Measurements from ENCODE around the gene NUTM2A.
"Not testable (repeated sequence)": the region's sequence is repeated elsewhere in the genome, so short reads cannot be mapped to it uniquely, and the experiment has no call there.

DNA sequence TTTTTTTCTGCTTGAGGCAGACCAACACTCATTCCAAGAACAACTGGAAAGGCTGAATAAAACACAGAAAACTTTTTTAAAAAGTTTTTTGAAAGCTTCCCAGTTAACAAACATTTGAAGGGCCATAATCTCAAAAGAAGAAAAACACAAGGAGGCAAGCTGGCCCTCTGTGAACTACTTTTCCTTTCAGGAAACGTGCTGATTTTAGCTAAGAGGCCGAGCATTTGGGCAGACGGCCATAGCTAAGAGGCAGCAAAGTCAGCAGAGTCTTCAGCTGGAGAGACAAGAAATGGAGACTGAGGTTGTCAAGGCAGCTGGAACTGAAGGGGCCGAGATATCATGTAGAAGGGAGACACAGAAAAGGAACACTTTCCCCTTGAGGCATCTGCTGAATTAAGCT, 18.3 kb upstream of the NUTM2A start:
- TF ChIP-seq, protein P1, sequence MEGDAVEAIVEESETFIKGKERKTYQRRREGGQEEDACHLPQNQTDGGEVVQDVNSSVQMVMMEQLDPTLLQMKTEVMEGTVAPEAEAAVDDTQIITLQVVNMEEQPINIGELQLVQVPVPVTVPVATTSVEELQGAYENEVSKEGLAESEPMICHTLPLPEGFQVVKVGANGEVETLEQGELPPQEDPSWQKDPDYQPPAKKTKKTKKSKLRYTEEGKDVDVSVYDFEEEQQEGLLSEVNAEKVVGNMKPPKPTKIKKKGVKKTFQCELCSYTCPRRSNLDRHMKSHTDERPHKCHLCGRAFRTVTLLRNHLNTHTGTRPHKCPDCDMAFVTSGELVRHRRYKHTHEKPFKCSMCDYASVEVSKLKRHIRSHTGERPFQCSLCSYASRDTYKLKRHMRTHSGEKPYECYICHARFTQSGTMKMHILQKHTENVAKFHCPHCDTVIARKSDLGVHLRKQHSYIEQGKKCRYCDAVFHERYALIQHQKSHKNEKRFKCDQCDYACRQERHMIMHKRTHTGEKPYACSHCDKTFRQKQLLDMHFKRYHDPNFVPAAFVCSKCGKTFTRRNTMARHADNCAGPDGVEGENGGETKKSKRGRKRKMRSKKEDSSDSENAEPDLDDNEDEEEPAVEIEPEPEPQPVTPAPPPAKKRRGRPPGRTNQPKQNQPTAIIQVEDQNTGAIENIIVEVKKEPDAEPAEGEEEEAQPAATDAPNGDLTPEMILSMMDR (IDR thresholded peaks at IDR 0.05), result not testable (repeated sequence)
- TF ChIP-seq POLR2A (IDR thresholded peaks at IDR 0.05), result not testable (repeated sequence)
